Measurements from ENCODE around the gene TMCC3.
A peak's percentile ranks its signal among the peaks of the same experiment; 100 is the strongest.
"Not testable (repeated sequence)": the region's sequence is repeated elsewhere in the genome, so short reads cannot be mapped to it uniquely, and the experiment has no call there.

The TMCC3 gene, protein sequence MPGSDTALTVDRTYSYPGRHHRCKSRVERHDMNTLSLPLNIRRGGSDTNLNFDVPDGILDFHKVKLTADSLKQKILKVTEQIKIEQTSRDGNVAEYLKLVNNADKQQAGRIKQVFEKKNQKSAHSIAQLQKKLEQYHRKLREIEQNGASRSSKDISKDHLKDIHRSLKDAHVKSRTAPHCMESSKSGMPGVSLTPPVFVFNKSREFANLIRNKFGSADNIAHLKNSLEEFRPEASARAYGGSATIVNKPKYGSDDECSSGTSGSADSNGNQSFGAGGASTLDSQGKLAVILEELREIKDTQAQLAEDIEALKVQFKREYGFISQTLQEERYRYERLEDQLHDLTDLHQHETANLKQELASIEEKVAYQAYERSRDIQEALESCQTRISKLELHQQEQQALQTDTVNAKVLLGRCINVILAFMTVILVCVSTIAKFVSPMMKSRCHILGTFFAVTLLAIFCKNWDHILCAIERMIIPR

DNA sequence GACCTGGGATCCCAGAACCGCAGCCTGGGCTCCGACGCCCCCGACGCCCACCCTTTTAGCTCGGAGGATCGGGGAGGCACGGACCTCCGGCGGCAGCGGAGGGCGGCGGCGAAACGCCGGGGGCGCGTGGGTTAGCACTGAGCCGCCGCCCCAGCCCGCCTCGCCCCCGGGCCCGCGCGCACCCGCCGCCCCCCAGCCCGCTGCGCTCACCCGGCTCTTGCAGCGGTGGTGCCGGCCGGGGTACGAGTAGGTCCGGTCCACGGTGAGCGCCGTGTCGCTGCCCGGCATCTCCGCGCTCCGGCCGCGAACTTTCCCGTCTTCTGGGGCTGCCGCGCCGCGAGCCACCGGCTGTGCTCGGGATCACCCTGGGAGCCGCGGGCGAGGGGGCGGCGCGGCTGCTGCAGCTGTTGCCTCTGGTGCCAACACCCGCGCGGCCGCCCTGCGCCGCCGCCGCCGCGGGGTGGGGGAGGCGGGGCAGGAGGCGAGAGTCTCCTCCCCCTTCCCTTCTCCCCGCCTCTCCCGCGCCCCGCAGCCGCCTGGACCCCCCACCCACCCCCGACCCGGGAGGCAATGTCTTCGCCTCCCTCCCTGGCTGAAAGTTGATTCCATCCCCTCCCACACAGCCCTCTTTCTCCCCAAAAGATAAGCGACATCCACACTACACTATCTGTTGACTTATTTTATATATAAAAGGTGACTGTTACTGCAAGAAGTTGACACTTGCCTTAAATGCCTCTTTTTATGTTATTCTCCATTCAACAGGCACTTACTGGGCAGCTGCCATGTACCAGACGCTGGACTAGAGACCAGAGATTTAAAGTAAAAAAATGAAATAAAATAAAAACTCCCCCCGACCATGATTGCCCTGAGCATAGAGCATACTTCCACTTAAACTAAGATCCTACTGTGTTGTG is at the start of gene TMCC3:
TSS of gene TMCC3 (minus strand) at position 415 of the 914 bp plus-strand sequence. CDS start at position 288, 127 bp downstream.
- H3K36me3 ChIP-seq (replicated peaks) = no peaks in the 10 kb centered on the region
- no peak for DNase-seq
- no peak within 1 kb of the TSS for H3K27ac ChIP-seq
- H3K27me3 ChIP-seq (replicated peaks) = no peaks in the 10 kb centered on the region
- peak within 1 kb of the TSS; percentile 60 for H3K4me3 ChIP-seq (ENCODE audit: low read depth, low read length)
- TF ChIP-seq, protein P1, sequence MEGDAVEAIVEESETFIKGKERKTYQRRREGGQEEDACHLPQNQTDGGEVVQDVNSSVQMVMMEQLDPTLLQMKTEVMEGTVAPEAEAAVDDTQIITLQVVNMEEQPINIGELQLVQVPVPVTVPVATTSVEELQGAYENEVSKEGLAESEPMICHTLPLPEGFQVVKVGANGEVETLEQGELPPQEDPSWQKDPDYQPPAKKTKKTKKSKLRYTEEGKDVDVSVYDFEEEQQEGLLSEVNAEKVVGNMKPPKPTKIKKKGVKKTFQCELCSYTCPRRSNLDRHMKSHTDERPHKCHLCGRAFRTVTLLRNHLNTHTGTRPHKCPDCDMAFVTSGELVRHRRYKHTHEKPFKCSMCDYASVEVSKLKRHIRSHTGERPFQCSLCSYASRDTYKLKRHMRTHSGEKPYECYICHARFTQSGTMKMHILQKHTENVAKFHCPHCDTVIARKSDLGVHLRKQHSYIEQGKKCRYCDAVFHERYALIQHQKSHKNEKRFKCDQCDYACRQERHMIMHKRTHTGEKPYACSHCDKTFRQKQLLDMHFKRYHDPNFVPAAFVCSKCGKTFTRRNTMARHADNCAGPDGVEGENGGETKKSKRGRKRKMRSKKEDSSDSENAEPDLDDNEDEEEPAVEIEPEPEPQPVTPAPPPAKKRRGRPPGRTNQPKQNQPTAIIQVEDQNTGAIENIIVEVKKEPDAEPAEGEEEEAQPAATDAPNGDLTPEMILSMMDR (IDR thresholded peaks at IDR 0.05; ENCODE audit: low read depth, low read length, missing control alignments) = no peak
- in situ Hi-C loops (cut with HindIII; ENCODE audit: low pct_ligation_motif_present, low sequenced_read_pairs) = no loop called here

DNA sequence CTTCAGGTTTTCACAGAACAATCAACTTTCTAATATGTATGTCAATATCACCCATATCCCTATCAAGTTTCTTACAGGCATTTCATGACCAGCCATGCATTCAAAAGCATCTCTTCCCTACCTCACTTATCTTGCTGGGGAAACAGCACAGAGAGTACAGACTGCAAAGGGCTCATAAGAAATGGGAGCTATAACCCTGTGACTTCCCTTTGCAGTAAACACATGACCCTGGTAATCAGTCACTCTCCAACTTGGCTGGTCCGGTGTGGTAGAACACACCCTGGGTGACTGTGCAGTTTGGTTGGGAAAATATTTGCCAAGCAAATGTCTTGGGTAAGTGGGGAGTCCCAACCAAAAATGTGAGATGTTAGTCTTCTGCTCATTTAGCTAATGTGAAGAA is 49.4 kb upstream of the TMCC3 start:
- Histone ChIP-seq H3K27me3 (replicated peaks) (no peaks in the 10 kb centered on the region), H3K27ac (no peak overlapping the region), H3K4me3 (ENCODE audit: low read depth, low read length) (no peak overlapping the region), H3K36me3 (replicated peaks) (no peaks in the 10 kb centered on the region)
- TF ChIP-seq, protein P1 (IDR thresholded peaks at IDR 0.05; ENCODE audit: low read depth, low read length, missing control alignments) = no peak
- no peak for DNase-seq
- in situ Hi-C loops (cut with HindIII; ENCODE audit: low pct_ligation_motif_present, low sequenced_read_pairs) = no loop called here

DNA sequence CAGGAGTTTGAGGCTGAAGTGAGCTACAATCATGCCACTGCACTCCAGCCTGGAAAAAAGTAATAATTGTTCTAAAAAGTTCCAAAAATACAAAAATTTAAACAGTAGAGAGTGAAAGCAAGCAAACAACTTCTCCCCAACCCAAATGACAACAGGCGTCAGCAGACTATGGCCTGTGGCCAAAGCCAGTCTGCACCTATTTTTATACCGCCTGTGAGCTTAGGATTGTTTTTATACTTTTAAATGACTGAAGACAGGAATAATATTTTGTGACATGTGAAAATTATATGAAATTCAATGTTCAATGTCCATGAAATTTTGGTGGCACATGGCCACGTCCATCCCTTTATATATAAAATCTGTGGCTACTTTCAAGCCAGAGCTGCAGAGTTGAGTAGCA is 48.2 kb upstream of the TMCC3 start:
- no peaks in the 10 kb centered on the region for H3K27me3 ChIP-seq (replicated peaks)
- H3K36me3 ChIP-seq (replicated peaks) = no peaks in the 10 kb centered on the region
- in situ Hi-C loops (cut with HindIII; ENCODE audit: low pct_ligation_motif_present, low sequenced_read_pairs) = no loop called here
- no peak overlapping the region for H3K27ac ChIP-seq
- H3K4me3 ChIP-seq (ENCODE audit: low read depth, low read length) = no peak overlapping the region
- TF ChIP-seq, protein P1 (IDR thresholded peaks at IDR 0.05; ENCODE audit: low read depth, low read length, missing control alignments) = no peak
- no peak for DNase-seq

DNA sequence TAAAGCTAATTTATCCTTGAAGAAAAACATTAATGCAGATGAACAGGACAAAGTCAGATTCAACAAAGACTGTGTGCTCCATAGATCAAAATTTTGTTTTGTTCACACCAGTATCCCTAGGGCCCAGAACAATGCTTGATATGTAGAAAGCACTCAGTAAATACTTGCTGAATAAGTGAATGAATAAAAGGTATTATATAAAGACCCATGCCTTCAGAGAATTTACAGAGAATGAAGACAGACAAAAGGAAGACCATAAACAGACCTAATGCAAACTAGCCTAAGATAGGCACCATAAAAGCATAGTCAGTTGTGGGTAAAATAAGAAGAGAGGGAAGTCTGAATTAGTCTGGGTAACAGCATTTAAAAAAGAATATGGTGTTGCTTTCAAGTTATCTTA is 47.3 kb upstream of the TMCC3 start:
- TF ChIP-seq, protein P1 (IDR thresholded peaks at IDR 0.05; ENCODE audit: low read depth, low read length, missing control alignments) = no peak
- DNase-seq = no peak
- Histone ChIP-seq H3K27ac (no peak overlapping the region), H3K4me3 (ENCODE audit: low read depth, low read length) (no peak overlapping the region), H3K36me3 (replicated peaks) (no peaks in the 10 kb centered on the region), H3K27me3 (replicated peaks) (no peaks in the 10 kb centered on the region)
- in situ Hi-C loops (cut with HindIII; ENCODE audit: low pct_ligation_motif_present, low sequenced_read_pairs) = no loop called here

DNA sequence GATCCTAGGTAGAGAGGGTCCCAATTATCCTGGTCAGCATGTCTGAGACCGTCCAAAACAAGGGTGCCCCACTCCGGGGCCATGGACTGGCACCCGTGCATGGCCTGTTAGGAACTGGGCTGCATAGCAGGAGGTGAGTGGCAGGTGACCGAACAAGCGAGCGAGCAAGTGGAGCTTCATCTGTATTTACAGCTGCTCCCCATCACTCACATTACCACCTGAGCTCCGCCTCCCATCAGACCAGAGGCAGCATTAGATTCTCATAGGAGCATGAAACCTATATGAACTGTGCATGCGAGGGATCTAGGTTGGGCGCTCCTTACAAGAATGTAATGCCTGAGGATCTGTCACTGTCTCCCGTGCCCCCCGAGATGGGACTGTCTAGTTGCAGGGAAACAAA is 44.4 kb upstream of the TMCC3 start:
- no peak overlapping the region for H3K4me3 ChIP-seq (ENCODE audit: low read depth, low read length)
- no peaks in the 10 kb centered on the region for H3K36me3 ChIP-seq (replicated peaks)
- no peak overlapping the region for H3K27ac ChIP-seq
- in situ Hi-C loops (cut with HindIII; ENCODE audit: low pct_ligation_motif_present, low sequenced_read_pairs) = no loop called here
- no peak for DNase-seq
- TF ChIP-seq, protein P1 (IDR thresholded peaks at IDR 0.05; ENCODE audit: low read depth, low read length, missing control alignments) = no peak
- H3K27me3 ChIP-seq (replicated peaks) = no peaks in the 10 kb centered on the region

DNA sequence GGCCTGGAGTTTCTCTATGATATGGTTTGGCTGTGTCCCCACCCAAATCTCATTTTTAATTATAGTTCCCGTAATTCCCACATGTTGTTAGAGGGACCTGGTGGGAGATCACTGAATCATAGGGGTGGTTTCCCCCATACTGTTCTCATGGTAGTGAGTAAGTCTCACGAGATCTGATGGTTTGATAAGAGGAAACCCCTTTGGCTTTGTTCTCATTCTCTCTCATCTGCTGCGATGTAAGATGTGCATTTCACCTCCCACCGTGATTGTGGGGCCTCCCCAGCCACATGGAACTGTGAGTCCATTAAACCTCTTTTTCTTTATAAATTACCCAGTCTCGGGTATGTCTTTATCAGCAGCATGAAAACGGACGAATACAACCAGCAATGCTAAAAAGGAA is 42.5 kb upstream of the TMCC3 start:
- DNase-seq; in situ Hi-C loops (cut with HindIII; ENCODE audit: low pct_ligation_motif_present, low sequenced_read_pairs); H3K27me3 ChIP-seq (replicated peaks); H3K27ac ChIP-seq; H3K36me3 ChIP-seq (replicated peaks); H3K4me3 ChIP-seq (ENCODE audit: low read depth, low read length): not testable (repeated sequence)
